ENCODE measurements around the gene PPP1R16B.

The PPP1R16B gene

GRCh38 chr20:38828514-38829295 is 23.2 kb downstream of the PPP1R16B start:
- DNase-seq: no peak

- no peak for DNase-seq
Measured at GRCh38 chr20:38829296-38829875, 23.9 kb downstream of the PPP1R16B start.

GRCh38 chr20:38830356-38830755 is 24.9 kb downstream of the PPP1R16B start:
- no peak for DNase-seq

- DNase-seq: no peak
Measured at GRCh38 chr20:38831049-38831691, 25.7 kb downstream of the PPP1R16B start.

GRCh38 chr20:38831995-38832620 is 26.6 kb downstream of the PPP1R16B start:
- DNase-seq: no peak

GRCh38 chr20:38833154-38833856 is 27.8 kb downstream of the PPP1R16B start:
- peak; percentile 59 for DNase-seq

GRCh38 chr20:38833857-38834164 is 28.3 kb downstream of the PPP1R16B start:
- DNase-seq: peak; percentile 47

- no peak for DNase-seq
Measured at GRCh38 chr20:38834868-38835267, 29.4 kb downstream of the PPP1R16B start.

GRCh38 chr20:38835792-38836191 is 30.3 kb downstream of the PPP1R16B start:
- no peak for DNase-seq

- no peak for DNase-seq
Measured at GRCh38 chr20:38836991-38837390, 31.5 kb downstream of the PPP1R16B start.

GRCh38 chr20:38838326-38838725 is 32.8 kb downstream of the PPP1R16B start:
- DNase-seq: no peak

GRCh38 chr20:38839563-38839962 is 34.1 kb downstream of the PPP1R16B start:
- DNase-seq: no peak

- DNase-seq: peak; percentile 48
Measured at GRCh38 chr20:38840053-38840893, 34.8 kb downstream of the PPP1R16B start.

- DNase-seq: no peak
Measured at GRCh38 chr20:38840894-38841470, 35.5 kb downstream of the PPP1R16B start.

GRCh38 chr20:38841570-38841969 is 36.1 kb downstream of the PPP1R16B start:
- no peak for DNase-seq

GRCh38 chr20:38842026-38842425 is 36.5 kb downstream of the PPP1R16B start:
- DNase-seq: no peak

GRCh38 chr20:38842558-38842981 is 37.1 kb downstream of the PPP1R16B start:
- DNase-seq: peak; percentile 84

GRCh38 chr20:38843346-38843745 is 37.8 kb downstream of the PPP1R16B start:
- peak; percentile 71 for DNase-seq

- DNase-seq: no peak
Measured at GRCh38 chr20:38844963-38845362, 39.5 kb downstream of the PPP1R16B start.

GRCh38 chr20:38847840-38848239 is 42.3 kb downstream of the PPP1R16B start:
- no peak for DNase-seq

GRCh38 chr20:38853759-38854158 is 48.3 kb downstream of the PPP1R16B start:
- no peak for DNase-seq

GRCh38 chr20:38854654-38855066 is 49.2 kb downstream of the PPP1R16B start:
- no peak for DNase-seq

Data from stimulated activated CD4-positive, alpha-beta T cell treated with anti-CD3 and anti-CD28 coated beads, Interleukin-1b, Interleukin-23, amount 100 ng/mL, for 48 hours (primary cell).